ENCODE measurements around the gene RHPN2. TPM values are rescaled to one million over a fixed set of nuclear protein-coding genes. Genes with fewer than 3 reads are reported as not detected.

Gene RHPN2
- total RNA-seq = 1 to 10 TPM; 1.4 to 5.3 (median 3.5) TPM
- 1 to 10 TPM; 1.2 to 3.0 (median 1.3) TPM for polyA plus RNA-seq
- long read RNA-seq, donor 1, partial matches to known transcripts = 0 of 1 reads
- long read RNA-seq, donor 1, other reads (novel, unspliced or antisense) = 0 of 1 reads
- long read RNA-seq, donor 2, partial matches to known transcripts = 0 of 1 reads
- long read RNA-seq, donor 2, other reads (novel, unspliced or antisense) = 0 of 1 reads

DNA sequence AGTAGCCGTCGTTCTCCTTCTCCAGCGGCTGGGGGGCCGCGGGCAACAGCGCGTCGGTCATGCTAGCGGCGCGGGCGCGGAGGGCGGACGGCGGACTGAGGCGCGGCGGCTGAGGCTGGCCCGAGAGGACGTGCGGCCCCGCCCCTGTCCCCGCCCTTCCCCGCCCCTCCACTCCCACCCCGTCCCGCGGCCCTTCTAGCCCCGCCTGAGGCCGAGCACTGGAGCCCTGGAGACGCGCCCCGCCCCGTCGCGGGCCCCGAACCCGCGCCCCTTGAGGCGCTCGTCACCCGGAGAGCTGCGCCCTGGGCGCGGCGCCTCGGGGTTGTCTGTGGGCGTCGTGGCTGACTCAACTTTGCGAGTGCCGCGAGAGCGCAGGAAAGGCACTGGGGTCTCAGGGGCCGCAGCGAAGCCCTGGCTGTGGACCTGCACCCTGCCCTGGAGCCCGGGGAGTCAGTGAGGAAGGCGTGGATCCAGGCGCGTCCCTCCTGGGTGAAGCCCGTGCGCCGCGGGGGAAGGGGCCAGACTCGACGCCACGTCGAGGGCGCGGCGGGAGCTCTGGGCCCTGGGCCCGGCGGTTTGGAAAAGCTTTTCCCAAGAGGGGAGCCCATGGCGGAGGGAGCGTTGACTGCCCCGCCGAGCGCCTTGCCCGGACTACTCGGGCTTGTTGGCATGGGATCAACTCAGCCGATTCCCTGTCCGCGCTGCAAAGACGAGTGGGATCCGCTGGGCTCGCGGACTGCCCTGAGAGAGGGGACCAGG is at the start of gene RHPN2:
Gene RHPN2 (minus strand): TSS at position 97 of the 759 bp plus-strand sequence. CDS start 36 bp downstream, at position 61.
- Histone ChIP-seq H3K27ac (peak within 1 kb of the TSS in 3 of 8 donors; percentile 21 to 52 (median 46)), H3K27me3 (replicated peaks in 1 of 7) (peaks cover 0 to 65% (median 37%) of the 10 kb centered on the region in 7 donors), H3K4me1 (peaks cover 0 to 29% (median 25%) of the 10 kb centered on the region in 6 donors), H3K36me3 (no peaks in the 10 kb centered on the region), H3K4me3 (peak within 1 kb of the TSS; percentile 45 to 82 (median 53)), H3K9me3 (no peaks in the 10 kb centered on the region)
- DNase-seq = peak; percentile 80
- intact Hi-C loops (cut with DNase I; ENCODE audit: low total_unique reads) = no loop called here
- WGBS, 5 donors = 6 to 18% (median 7%) methylated on average over 26 to 86 of the region's 86 CpGs
- TF ChIP-seq POLR2AphosphoS5 (IDR thresholded peaks at IDR 0.05) (peak; percentile 24 to 52 (median 36)), POLR2A (IDR thresholded peaks at IDR 0.05) (no peak)
- TF ChIP-seq, protein P1, sequence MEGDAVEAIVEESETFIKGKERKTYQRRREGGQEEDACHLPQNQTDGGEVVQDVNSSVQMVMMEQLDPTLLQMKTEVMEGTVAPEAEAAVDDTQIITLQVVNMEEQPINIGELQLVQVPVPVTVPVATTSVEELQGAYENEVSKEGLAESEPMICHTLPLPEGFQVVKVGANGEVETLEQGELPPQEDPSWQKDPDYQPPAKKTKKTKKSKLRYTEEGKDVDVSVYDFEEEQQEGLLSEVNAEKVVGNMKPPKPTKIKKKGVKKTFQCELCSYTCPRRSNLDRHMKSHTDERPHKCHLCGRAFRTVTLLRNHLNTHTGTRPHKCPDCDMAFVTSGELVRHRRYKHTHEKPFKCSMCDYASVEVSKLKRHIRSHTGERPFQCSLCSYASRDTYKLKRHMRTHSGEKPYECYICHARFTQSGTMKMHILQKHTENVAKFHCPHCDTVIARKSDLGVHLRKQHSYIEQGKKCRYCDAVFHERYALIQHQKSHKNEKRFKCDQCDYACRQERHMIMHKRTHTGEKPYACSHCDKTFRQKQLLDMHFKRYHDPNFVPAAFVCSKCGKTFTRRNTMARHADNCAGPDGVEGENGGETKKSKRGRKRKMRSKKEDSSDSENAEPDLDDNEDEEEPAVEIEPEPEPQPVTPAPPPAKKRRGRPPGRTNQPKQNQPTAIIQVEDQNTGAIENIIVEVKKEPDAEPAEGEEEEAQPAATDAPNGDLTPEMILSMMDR (IDR thresholded peaks at IDR 0.05 in 8 of 11, conservative IDR thresholded peaks at IDR 0.05 in 3 of 11) = no peak

DNA sequence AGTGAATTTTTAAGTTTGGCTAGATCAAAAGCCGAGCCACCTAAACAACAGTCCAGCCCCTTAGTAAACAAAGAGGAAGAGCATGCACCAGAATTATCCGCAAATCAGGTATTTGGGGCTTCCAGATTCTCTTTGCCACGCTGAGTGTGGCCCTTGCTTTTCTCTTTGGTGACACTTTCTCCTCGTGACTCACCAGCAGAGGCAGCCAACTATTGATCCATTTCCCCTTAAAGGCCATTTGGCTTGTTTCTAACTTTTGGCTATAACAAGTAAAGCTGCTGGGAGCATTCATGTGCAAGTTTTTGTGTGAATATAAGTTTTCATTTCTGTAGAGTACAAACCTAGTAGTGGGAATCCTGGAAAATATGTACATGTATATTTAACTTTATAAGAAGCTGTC is 49.6 kb upstream of the RHPN2 start:
- DNase-seq = no peak
- Histone ChIP-seq H3K4me1 (no peaks in the 10 kb centered on the region), H3K4me3 (no peak overlapping the region), H3K9me3 (peaks cover 0 to 3% (median 0%) of the 10 kb centered on the region in 8 donors), H3K27ac (no peak overlapping the region), H3K36me3 (peaks cover 8 to 100% (median 94%) of the 10 kb centered on the region in 6 donors), H3K27me3 (replicated peaks in 1 of 7) (no peaks in the 10 kb centered on the region)
- intact Hi-C loops (cut with DNase I; ENCODE audit: low total_unique reads) = no loop called here
- WGBS, 5 donors = 84 to 97% (median 93%) methylated on average over 4 of the region's 4 CpGs
- TF ChIP-seq POLR2AphosphoS5 (IDR thresholded peaks at IDR 0.05) (no peak), POLR2A (IDR thresholded peaks at IDR 0.05) (no peak)
- TF ChIP-seq, protein P1 (IDR thresholded peaks at IDR 0.05 in 8 of 11, conservative IDR thresholded peaks at IDR 0.05 in 3 of 11) = no peak

DNA sequence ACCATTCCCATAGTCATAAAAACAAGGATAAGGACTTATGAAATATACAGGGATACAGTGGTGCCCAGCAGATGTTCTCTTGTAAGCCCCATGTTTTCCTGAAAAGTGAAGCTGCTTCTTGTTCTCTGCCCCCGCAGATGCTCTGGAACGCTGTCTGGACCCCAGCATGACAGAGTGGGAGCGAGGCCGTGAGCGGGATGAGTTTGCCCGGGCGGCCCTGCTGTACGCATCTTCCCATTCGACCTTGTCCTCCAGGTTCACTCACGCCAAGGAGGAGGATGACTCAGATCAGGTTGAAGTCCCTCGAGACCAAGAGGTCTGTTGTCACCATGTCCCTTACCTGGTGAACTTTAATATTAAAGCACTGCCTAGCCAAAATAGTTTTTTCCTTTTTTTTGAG is 46.9 kb upstream of the RHPN2 start:
- Histone ChIP-seq H3K27me3 (replicated peaks in 1 of 7) (no peaks in the 10 kb centered on the region), H3K4me3 (no peak overlapping the region), H3K27ac (no peak overlapping the region), H3K36me3 (peaks cover 5 to 100% (median 94%) of the 10 kb centered on the region in 6 donors), H3K4me1 (no peaks in the 10 kb centered on the region), H3K9me3 (peaks cover 0 to 3% (median 0%) of the 10 kb centered on the region in 8 donors)
- TF ChIP-seq POLR2AphosphoS5 (IDR thresholded peaks at IDR 0.05) (no peak), POLR2A (IDR thresholded peaks at IDR 0.05) (no peak)
- TF ChIP-seq, protein P1 (IDR thresholded peaks at IDR 0.05 in 8 of 11, conservative IDR thresholded peaks at IDR 0.05 in 3 of 11) = no peak
- 87 to 98% (median 93%) methylated on average over 11 of the region's 11 CpGs for WGBS, 5 donors
- intact Hi-C loops (cut with DNase I; ENCODE audit: low total_unique reads) = no loop called here
- no peak for DNase-seq

Data from spleen (tissue), 13 donors.